Gastrocnemius medialis (tissue), 4 donors: ENCODE measurements around the gene KLHL28. TPM values are rescaled to one million over a fixed set of nuclear protein-coding genes. Genes with fewer than 3 reads are reported as not detected.

ENCODE experiments used
- ATAC-seq, 2 donors: fragments of 150-250 bp; one replicate each; pipeline ENCODE4 v1.9.1; 2016
- DNase-seq, 2 donors: peaks; one replicate each; pipeline ENCODE4 v3.0.0-alpha.2; 2019
- H3K27ac ChIP-seq, 4 donors: fragments of 200-600 bp; sonication (generic); 1 replicate in 1 of 4; 2 replicates in 3 of 4; pipeline ENCODE4 v1.5.1; 2016 to 2018; ENCODE audit warnings: mild to moderate bottlenecking in 2 of 4, moderate library complexity in 1 of 4
- H3K27me3 ChIP-seq, 3 donors: fragments of 200-600 bp; sonication (generic) in 2 of 3; 1 replicate in 1 of 3; 2 replicates in 2 of 3; pipeline versions ENCODE4 v1.5.1 to v1.6.0; 2016 to 2019; ENCODE audit warnings: mild to moderate bottlenecking in 1 of 3, moderate library complexity in 1 of 3
- H3K36me3 ChIP-seq, 2 donors: fragments of 200-600 bp; sonication (generic) in 1 of 2; one replicate each; pipeline ENCODE4 v1.5.1; 2017 to 2018
- H3K4me1 ChIP-seq, 2 donors: fragments of 200-600 bp; sonication (generic) in 1 of 2; one replicate each; pipeline ENCODE4 v1.5.1; 2016 to 2017; ENCODE audit warnings: mild to moderate bottlenecking in 2 of 2
- H3K4me3 ChIP-seq, 4 donors: fragments of 200-600 bp; sonication (generic) in 3 of 4; 1 replicate in 1 of 4; 2 replicates in 3 of 4; pipeline ENCODE4 v1.5.1; 2016 to 2019; ENCODE audit warnings: mild to moderate bottlenecking in 2 of 4
- H3K9me3 ChIP-seq, 3 donors: fragments of 200-600 bp; sonication (generic) in 2 of 3; 1 replicate in 1 of 3; 2 replicates in 2 of 3; pipeline ENCODE4 v1.5.1; 2016 to 2019
- CTCF ChIP-seq, 5 experiments: fragments of 450-650 bp in 3 of 5; fragments of 200-600 bp in 2 of 5; sonication (generic) in 2 of 5; IDR thresholded peaks in 4 of 5; conservative IDR thresholded peaks in 1 of 5; 1 replicate in 4 of 5; 2 replicates in 1 of 5; pipeline ENCODE4 v1.5.1; 2016 to 2019; ENCODE audit warnings: antibody characterized with exemption in 5 of 5, mild to moderate bottlenecking in 3 of 5, moderate library complexity in 3 of 5
- POLR2A ChIP-seq, 2 donors: fragments of 450-650 bp; IDR thresholded peaks; one replicate each; pipeline ENCODE4 v1.6.1; 2017; ENCODE audit warnings: antibody characterized with exemption in 2 of 2, mild to moderate bottlenecking in 2 of 2, moderate library complexity in 2 of 2
- in situ Hi-C, 4 donors: fragments of 200-750 bp; cut with MboI; loops; one replicate each; pipeline versions ENCODE4 v1.15.0 to v1.8.0; 2017; ENCODE audit warnings: low sequenced_read_pairs in 4 of 4
- intact Hi-C: fragments of 100-400 bp; cut with DNase I; formaldehyde crosslinking; loops from one replicate; pipeline ENCODE4 v1.15.1; 2023; ENCODE audit warnings: low total_unique reads
- total RNA-seq, 4 donors: library from RNA; depleted of rRNA; stranded (reverse); fragments of >200 nt; gene quantifications; one replicate each; pipeline versions ENCODE4 v1.1.0 to v1.2.3, GENCODE V29; 2016

Gene KLHL28
- total RNA-seq, 4 donors from 2014 or later, result 7.3 to 11.9 (median 8.2) TPM

- no peaks in the 10 kb centered on the region for H3K36me3 ChIP-seq
- no peak for ATAC-seq
- intact Hi-C loops, result loop anchor here (1.0 kb wide), 1 partner anchor 19 kb away; no protein-coding TSS in a partner anchor
Measured at GRCh38 chr14:44981198-44981597, 19.5 kb upstream of the KLHL28 start.

GRCh38 chr14:44979740-44980356, 18.1 kb upstream of the KLHL28 start:
- Histone ChIP-seq H3K27me3 (no peaks in the 10 kb centered on the region), H3K36me3 (no peaks in the 10 kb centered on the region), H3K4me1 (peaks cover 19 to 25% of the 10 kb centered on the region in 2 donors), H3K4me3 (no peak overlapping the region), H3K27ac (peak overlapping the region in 3 of 4 donors; percentile 10 to 61 (median 20)), H3K9me3 (no peaks in the 10 kb centered on the region)
- DNase-seq (peak in 1 of 2 donors; percentile 45), ATAC-seq (peak; percentile 75 to 81)
- TF ChIP-seq CTCF (IDR thresholded peaks at IDR 0.05 in 4 of 5, conservative IDR thresholded peaks at IDR 0.05 in 1 of 5) (no peak), POLR2A (IDR thresholded peaks at IDR 0.05) (no peak)
- intact Hi-C loops, result no loop called here
- in situ Hi-C loops, result no loop called here

More at GRCh38 chr14:44981198-44981597, 19.5 kb upstream of the KLHL28 start:
- no peak overlapping the region for H3K27ac ChIP-seq
- peaks cover 19 to 25% of the 10 kb centered on the region in 2 donors for H3K4me1 ChIP-seq
- no peaks in the 10 kb centered on the region for H3K27me3 ChIP-seq
- no peak for DNase-seq
- in situ Hi-C loops, result no loop called here
- no peaks in the 10 kb centered on the region for H3K9me3 ChIP-seq
- no peak overlapping the region for H3K4me3 ChIP-seq
- no peak for TF ChIP-seq CTCF (IDR thresholded peaks at IDR 0.05 in 4 of 5, conservative IDR thresholded peaks at IDR 0.05 in 1 of 5)
- no peak for TF ChIP-seq POLR2A (IDR thresholded peaks at IDR 0.05)

- no peaks in the 10 kb centered on the region for H3K36me3 ChIP-seq
- H3K9me3 ChIP-seq, result no peaks in the 10 kb centered on the region
- ATAC-seq (no peak), DNase-seq (no peak)
- intact Hi-C loops, result no loop called here
- H3K27me3 ChIP-seq, result no peaks in the 10 kb centered on the region
- H3K27ac ChIP-seq, result peak overlapping the region in 3 of 4 donors; percentile 10 to 61 (median 20)
- no peak overlapping the region for H3K4me3 ChIP-seq
- TF ChIP-seq CTCF (IDR thresholded peaks at IDR 0.05 in 4 of 5, conservative IDR thresholded peaks at IDR 0.05 in 1 of 5) (no peak), POLR2A (IDR thresholded peaks at IDR 0.05) (no peak)
- peaks cover 19 to 25% of the 10 kb centered on the region in 2 donors for H3K4me1 ChIP-seq
- in situ Hi-C loops, result no loop called here
Measured at GRCh38 chr14:44979273-44979672, 17.5 kb upstream of the KLHL28 start.

- Histone ChIP-seq H3K4me1 (peaks cover 15 to 22% of the 10 kb centered on the region in 2 donors), H3K9me3 (no peaks in the 10 kb centered on the region), H3K36me3 (no peaks in the 10 kb centered on the region), H3K4me3 (no peak overlapping the region), H3K27ac (no peak overlapping the region), H3K27me3 (no peaks in the 10 kb centered on the region)
- no peak for TF ChIP-seq POLR2A (IDR thresholded peaks at IDR 0.05)
- no peak for TF ChIP-seq CTCF (IDR thresholded peaks at IDR 0.05 in 4 of 5, conservative IDR thresholded peaks at IDR 0.05 in 1 of 5)
- DNase-seq, result no peak
- intact Hi-C loops (no loop called here), in situ Hi-C loops (loop anchor here in 1 of 4 donors (25.0 kb wide), 1 partner anchor 166 kb away; the partner anchor contains the start of genes FANCM and FKBP3)
- no peak for ATAC-seq
Measured at GRCh38 chr14:44971459-44971858, 9.7 kb upstream of the KLHL28 start.
